Stimulated activated effector memory CD8-positive, alpha-beta T cell treated with anti-CD3 and anti-CD28 coated beads, Interleukin-12 subunit alpha, Interleukin-12 subunit beta, amount 100 ng/mL, for 72 hours (primary cell): ENCODE data around the gene TUBGCP6.

ENCODE experiments used
- ATAC-seq: fragments of 150-1000 bp; cut with Tn5 transposase; 2 replicates; pipeline ENCODE4 v1.10.0; 2021
- DNase-seq, 2 donors: peaks; one replicate each; pipeline ENCODE4 v3.0.0; 2021 to 2022; ENCODE audit warnings: low spot score in 2 of 2
- H3K27ac Mint-ChIP-seq: one replicate; pipeline ENCODE4 v1.8.0; 2022; ENCODE audit warnings: mild to moderate bottlenecking, mixed read lengths
- H3K36me3 Mint-ChIP-seq: one replicate; pipeline ENCODE4 v1.8.0; 2022; ENCODE audit warnings: mild to moderate bottlenecking, mixed read lengths
- H3K4me1 Mint-ChIP-seq: one replicate; pipeline ENCODE4 v1.8.0; 2022; ENCODE audit warnings: mixed read lengths
- H3K4me3 Mint-ChIP-seq: one replicate; pipeline ENCODE4 v1.8.0; 2022; ENCODE audit warnings: mild to moderate bottlenecking, mixed read lengths
- H3K9me3 Mint-ChIP-seq: one replicate; pipeline ENCODE4 v1.8.0; 2022; ENCODE audit warnings: mixed read lengths

Gene TUBGCP6

GRCh38 chr22:50186761-50187523 lies 57.9 kb downstream of the TUBGCP6 start:
- Mint-ChIP-seq H3K27ac (peak overlapping the region; percentile 94), H3K4me3 (peak overlapping the region; percentile 90), H3K9me3 (no peaks in the 10 kb centered on the region), H3K4me1 (peaks cover 40% of the 10 kb centered on the region), H3K36me3 (peaks cover 35% of the 10 kb centered on the region)
- DNase-seq (no peak), ATAC-seq (no peak)

- H3K27ac Mint-ChIP-seq: peak overlapping the region; percentile 94
- peak overlapping the region; percentile 90 for H3K4me3 Mint-ChIP-seq
- H3K36me3 Mint-ChIP-seq: peaks cover 28% of the 10 kb centered on the region
- DNase-seq (no peak), ATAC-seq (no peak)
- H3K9me3 Mint-ChIP-seq: no peaks in the 10 kb centered on the region
- H3K4me1 Mint-ChIP-seq: peaks cover 33% of the 10 kb centered on the region
These were observed 58.6 kb downstream of the TUBGCP6 start for GRCh38 chr22:50186181-50186714.

- peak within 1 kb of the TSS; percentile 90 for H3K4me3 Mint-ChIP-seq
- ATAC-seq (peak; percentile 80), DNase-seq (peak; percentile 79 to 87)
- peaks cover 29% of the 10 kb centered on the region for H3K4me1 Mint-ChIP-seq
- H3K27ac Mint-ChIP-seq: peak within 1 kb of the TSS; percentile 94
- H3K9me3 Mint-ChIP-seq: no peaks in the 10 kb centered on the region
- H3K36me3 Mint-ChIP-seq: peaks cover 21% of the 10 kb centered on the region
These were observed 59.3 kb downstream of the TUBGCP6 start, which contains the start of gene TRABD for GRCh38 chr22:50185375-50186087. TRABD (plus strand) TSS chr22:50185913; CDS start chr22:50193061, 7,148 bp downstream.

GRCh38 chr22:50184902-50185374 lies 59.9 kb downstream of the TUBGCP6 start:
- H3K27ac Mint-ChIP-seq: peak overlapping the region; percentile 61
- peaks cover 33% of the 10 kb centered on the region for H3K4me1 Mint-ChIP-seq
- DNase-seq: no peak
- H3K4me3 Mint-ChIP-seq: peak overlapping the region; percentile 90
- peaks cover 17% of the 10 kb centered on the region for H3K36me3 Mint-ChIP-seq
- no peak for ATAC-seq
- H3K9me3 Mint-ChIP-seq: no peaks in the 10 kb centered on the region

- Mint-ChIP-seq H3K9me3 (no peaks in the 10 kb centered on the region), H3K36me3 (peaks cover 17% of the 10 kb centered on the region), H3K27ac (peak overlapping the region; percentile 84), H3K4me1 (peaks cover 32% of the 10 kb centered on the region), H3K4me3 (peak overlapping the region; percentile 90)
- DNase-seq: no peak
- ATAC-seq: no peak
These were observed 60.6 kb downstream of the TUBGCP6 start for GRCh38 chr22:50184004-50184901.

- Mint-ChIP-seq H3K36me3 (peaks cover 17% of the 10 kb centered on the region), H3K4me3 (peak overlapping the region; percentile 90), H3K27ac (peak overlapping the region; percentile 84), H3K4me1 (peaks cover 30% of the 10 kb centered on the region), H3K9me3 (no peaks in the 10 kb centered on the region)
- no peak for DNase-seq
- no peak for ATAC-seq
These were observed 61.5 kb downstream of the TUBGCP6 start for GRCh38 chr22:50183141-50183971.

- DNase-seq (no peak), ATAC-seq (no peak)
- H3K36me3 Mint-ChIP-seq: peaks cover 11% of the 10 kb centered on the region
- no peaks in the 10 kb centered on the region for H3K9me3 Mint-ChIP-seq
- peaks cover 29% of the 10 kb centered on the region for H3K4me1 Mint-ChIP-seq
- H3K4me3 Mint-ChIP-seq: no peak overlapping the region
- no peak overlapping the region for H3K27ac Mint-ChIP-seq
These were observed 62.4 kb downstream of the TUBGCP6 start for GRCh38 chr22:50182176-50183081.

- peaks cover 7% of the 10 kb centered on the region for H3K36me3 Mint-ChIP-seq
- no peak overlapping the region for H3K27ac Mint-ChIP-seq
- DNase-seq: no peak
- no peak overlapping the region for H3K4me3 Mint-ChIP-seq
- no peaks in the 10 kb centered on the region for H3K9me3 Mint-ChIP-seq
- no peak for ATAC-seq
- peaks cover 27% of the 10 kb centered on the region for H3K4me1 Mint-ChIP-seq
These were observed 63.9 kb downstream of the TUBGCP6 start for GRCh38 chr22:50180727-50181521.

GRCh38 chr22:50179937-50180726 lies 64.7 kb downstream of the TUBGCP6 start:
- H3K9me3 Mint-ChIP-seq: no peaks in the 10 kb centered on the region
- peaks cover 27% of the 10 kb centered on the region for H3K4me1 Mint-ChIP-seq
- H3K4me3 Mint-ChIP-seq: no peak overlapping the region
- peaks cover 7% of the 10 kb centered on the region for H3K36me3 Mint-ChIP-seq
- no peak for DNase-seq
- ATAC-seq: no peak
- no peak overlapping the region for H3K27ac Mint-ChIP-seq

GRCh38 chr22:50178871-50179869 lies 65.7 kb downstream of the TUBGCP6 start:
- ATAC-seq: no peak
- Mint-ChIP-seq H3K36me3 (peaks cover 7% of the 10 kb centered on the region), H3K4me3 (no peak overlapping the region), H3K9me3 (no peaks in the 10 kb centered on the region), H3K4me1 (peaks cover 22% of the 10 kb centered on the region), H3K27ac (no peak overlapping the region)
- no peak for DNase-seq

- Mint-ChIP-seq H3K36me3 (peaks cover 7% of the 10 kb centered on the region), H3K27ac (no peak overlapping the region), H3K4me3 (no peak overlapping the region), H3K9me3 (no peaks in the 10 kb centered on the region), H3K4me1 (peaks cover 17% of the 10 kb centered on the region)
- ATAC-seq: no peak
- DNase-seq: no peak
These were observed 66.4 kb downstream of the TUBGCP6 start for GRCh38 chr22:50178471-50178864.
